Stimulated activated effector memory CD8-positive, alpha-beta T cell treated with anti-CD3 and anti-CD28 coated beads, Interleukin-12 subunit alpha, Interleukin-12 subunit beta, amount 100 ng/mL, for 72 hours (primary cell): Measurements from ENCODE around the gene GUCY2D.

Source experiments
- ATAC-seq: fragments of 150-1000 bp; cut with Tn5 transposase; 2 replicates; pipeline ENCODE4 v1.10.0; 2021
- DNase-seq, 2 donors: peaks; one replicate each; pipeline ENCODE4 v3.0.0; 2021 to 2022; ENCODE audit warnings: low spot score in 2 of 2
- H3K27ac Mint-ChIP-seq: one replicate; pipeline ENCODE4 v1.8.0; 2022; ENCODE audit warnings: mild to moderate bottlenecking, mixed read lengths
- H3K36me3 Mint-ChIP-seq: one replicate; pipeline ENCODE4 v1.8.0; 2022; ENCODE audit warnings: mild to moderate bottlenecking, mixed read lengths
- H3K4me1 Mint-ChIP-seq: one replicate; pipeline ENCODE4 v1.8.0; 2022; ENCODE audit warnings: mixed read lengths
- H3K4me3 Mint-ChIP-seq: one replicate; pipeline ENCODE4 v1.8.0; 2022; ENCODE audit warnings: mild to moderate bottlenecking, mixed read lengths
- H3K9me3 Mint-ChIP-seq: one replicate; pipeline ENCODE4 v1.8.0; 2022; ENCODE audit warnings: mixed read lengths

GUCY2D gene

GRCh38 chr17:7982666-7983065 is 19.7 kb upstream of the GUCY2D start:
- no peak overlapping the region for H3K27ac Mint-ChIP-seq

GRCh38 chr17:7984904-7985303 is 17.5 kb upstream of the GUCY2D start:
- no peak overlapping the region for H3K27ac Mint-ChIP-seq
- no peak overlapping the region for H3K4me3 Mint-ChIP-seq
- H3K9me3 Mint-ChIP-seq = no peaks in the 10 kb centered on the region
- H3K4me1 Mint-ChIP-seq = peaks cover 9% of the 10 kb centered on the region
- DNase-seq = no peak
- H3K36me3 Mint-ChIP-seq = no peaks in the 10 kb centered on the region
- no peak for ATAC-seq

More at GRCh38 chr17:7982666-7983065, 19.7 kb upstream of the GUCY2D start:
- ATAC-seq (no peak), DNase-seq (no peak)
- Mint-ChIP-seq H3K36me3 (no peaks in the 10 kb centered on the region), H3K4me3 (no peak overlapping the region), H3K9me3 (no peaks in the 10 kb centered on the region), H3K4me1 (peaks cover 3% of the 10 kb centered on the region)

- H3K27ac Mint-ChIP-seq = peak overlapping the region; percentile 21
- no peaks in the 10 kb centered on the region for H3K9me3 Mint-ChIP-seq
- peaks cover 19% of the 10 kb centered on the region for H3K4me1 Mint-ChIP-seq
- no peak for DNase-seq
- H3K4me3 Mint-ChIP-seq = no peak overlapping the region
- H3K36me3 Mint-ChIP-seq = peaks cover 4% of the 10 kb centered on the region
- no peak for ATAC-seq
These were observed 15.1 kb upstream of the GUCY2D start for GRCh38 chr17:7987112-7987893.

GRCh38 chr17:7988750-7989178 is 13.7 kb upstream of the GUCY2D start:
- Mint-ChIP-seq H3K4me1 (peaks cover 19% of the 10 kb centered on the region), H3K4me3 (peak overlapping the region; percentile 73), H3K36me3 (peaks cover 4% of the 10 kb centered on the region), H3K27ac (peak overlapping the region; percentile 34), H3K9me3 (no peaks in the 10 kb centered on the region)
- peak; percentile 53 to 74 for DNase-seq
- peak; percentile 62 for ATAC-seq

GRCh38 chr17:7989781-7990655 is 12.4 kb upstream of the GUCY2D start:
- DNase-seq = peak; percentile 99
- Mint-ChIP-seq H3K4me3 (peak overlapping the region; percentile 73), H3K9me3 (no peaks in the 10 kb centered on the region), H3K27ac (peak overlapping the region; percentile 90), H3K36me3 (peaks cover 4% of the 10 kb centered on the region), H3K4me1 (peaks cover 19% of the 10 kb centered on the region)
- ATAC-seq = peak; percentile 92

- no peak overlapping the region for H3K27ac Mint-ChIP-seq
- no peaks in the 10 kb centered on the region for H3K9me3 Mint-ChIP-seq
- no peak for ATAC-seq
- H3K36me3 Mint-ChIP-seq = peaks cover 4% of the 10 kb centered on the region
- H3K4me3 Mint-ChIP-seq = no peak overlapping the region
- DNase-seq = no peak
- H3K4me1 Mint-ChIP-seq = peaks cover 19% of the 10 kb centered on the region
These were observed 9.9 kb upstream of the GUCY2D start for GRCh38 chr17:7992516-7992915.

GRCh38 chr17:7992924-7993323 is 9.5 kb upstream of the GUCY2D start:
- H3K9me3 Mint-ChIP-seq = no peaks in the 10 kb centered on the region

GRCh38 chr17:7993972-7994589 is 8.3 kb upstream of the GUCY2D start:
- Mint-ChIP-seq H3K9me3 (no peaks in the 10 kb centered on the region), H3K36me3 (peaks cover 4% of the 10 kb centered on the region), H3K4me3 (no peak overlapping the region), H3K4me1 (peaks cover 15% of the 10 kb centered on the region), H3K27ac (no peak overlapping the region)
- ATAC-seq = no peak
- DNase-seq = no peak

More at GRCh38 chr17:7992924-7993323, 9.5 kb upstream of the GUCY2D start:
- Mint-ChIP-seq H3K4me3 (no peak overlapping the region), H3K27ac (no peak overlapping the region), H3K4me1 (peaks cover 19% of the 10 kb centered on the region), H3K36me3 (peaks cover 4% of the 10 kb centered on the region)
- no peak for DNase-seq
- no peak for ATAC-seq

- ATAC-seq (no peak), DNase-seq (no peak)
- Mint-ChIP-seq H3K27ac (no peak overlapping the region), H3K9me3 (no peaks in the 10 kb centered on the region), H3K36me3 (peaks cover 3% of the 10 kb centered on the region), H3K4me3 (no peak overlapping the region), H3K4me1 (peaks cover 4% of the 10 kb centered on the region)
These were observed 6.7 kb upstream of the GUCY2D start for GRCh38 chr17:7995724-7996123.

GRCh38 chr17:7997186-7997585 is 5.2 kb upstream of the GUCY2D start:
- H3K4me3 Mint-ChIP-seq = no peak overlapping the region
- ATAC-seq = peak; percentile 60
- peak in 1 of 2 donors; percentile 56 for DNase-seq
- no peak overlapping the region for H3K27ac Mint-ChIP-seq
- H3K9me3 Mint-ChIP-seq = no peaks in the 10 kb centered on the region
- H3K36me3 Mint-ChIP-seq = no peaks in the 10 kb centered on the region
- H3K4me1 Mint-ChIP-seq = peaks cover 6% of the 10 kb centered on the region

GRCh38 chr17:8002721-8003593 is 542 bp downstream of the GUCY2D start:
- Mint-ChIP-seq H3K27ac (no peak overlapping the region), H3K36me3 (no peaks in the 10 kb centered on the region), H3K9me3 (no peaks in the 10 kb centered on the region), H3K4me3 (peak overlapping the region; percentile 46), H3K4me1 (peaks cover 9% of the 10 kb centered on the region)
- DNase-seq (no peak), ATAC-seq (no peak)

GRCh38 chr17:8003594-8004181 is 1.3 kb downstream of the GUCY2D start:
- H3K4me1 Mint-ChIP-seq = peaks cover 9% of the 10 kb centered on the region
- DNase-seq = no peak
- ATAC-seq = no peak
- no peaks in the 10 kb centered on the region for H3K36me3 Mint-ChIP-seq
- H3K4me3 Mint-ChIP-seq = no peak overlapping the region
- H3K9me3 Mint-ChIP-seq = no peaks in the 10 kb centered on the region
- H3K27ac Mint-ChIP-seq = no peak overlapping the region

- H3K27ac Mint-ChIP-seq = no peak overlapping the region
- no peaks in the 10 kb centered on the region for H3K36me3 Mint-ChIP-seq
- H3K4me3 Mint-ChIP-seq = no peak overlapping the region
- no peaks in the 10 kb centered on the region for H3K9me3 Mint-ChIP-seq
- ATAC-seq (no peak), DNase-seq (no peak)
- peaks cover 9% of the 10 kb centered on the region for H3K4me1 Mint-ChIP-seq
These were observed 2.5 kb downstream of the GUCY2D start for GRCh38 chr17:8004899-8005298.

- Mint-ChIP-seq H3K36me3 (no peaks in the 10 kb centered on the region), H3K27ac (no peak overlapping the region), H3K4me3 (no peak overlapping the region), H3K9me3 (no peaks in the 10 kb centered on the region), H3K4me1 (peaks cover 9% of the 10 kb centered on the region)
- DNase-seq (no peak), ATAC-seq (no peak)
These were observed 2.9 kb downstream of the GUCY2D start for GRCh38 chr17:8005357-8005756.
